Adrenal gland (tissue), 5 donors: ENCODE data around the gene ARPC1A.
"Not testable (repeated sequence)": the region's sequence is repeated elsewhere in the genome, so short reads cannot be mapped to it uniquely, and the experiment has no call there.

Experiments
- CTCF ChIP-seq, 6 experiments: fragments of 450-650 bp in 4 of 6; fragments of 200-600 bp in 2 of 6; sonication (generic) in 1 of 6; IDR thresholded peaks; 1 replicate in 5 of 6; 2 replicates in 1 of 6; pipeline versions ENCODE4 v1.5.1 to v1.8.0; 2016 to 2021; ENCODE audit warnings: antibody characterized with exemption in 6 of 6, mild to moderate bottlenecking in 2 of 6, moderate library complexity in 1 of 6
- POLR2A ChIP-seq, 2 donors: fragments of 450-650 bp; IDR thresholded peaks; one replicate each; pipeline ENCODE4 v1.6.1; 2017; ENCODE audit warnings: antibody characterized with exemption in 2 of 2, mild to moderate bottlenecking in 2 of 2, moderate library complexity in 1 of 2
- donor health status: DM: no; HTN: no; CAD: no.

- TF ChIP-seq CTCF, POLR2A (IDR thresholded peaks at IDR 0.05): not testable (repeated sequence)
These were observed 54.0 kb downstream of the ARPC1A start for GRCh38 chr7:99379693-99380031.
